ENCODE measurements around the gene GNAI3.

Gene GNAI3

GRCh38 chr1:109625176-109625575, 76.8 kb downstream of the GNAI3 start:
- no peak overlapping the region for H3K27ac ChIP-seq (ENCODE audit: low read depth, low read length)
- H3K36me3 ChIP-seq (ENCODE audit: control insufficient read depth, low read length) = peaks cover 35% of the 10 kb centered on the region
- peak overlapping the region; percentile 77 for H3K4me2 ChIP-seq (ENCODE audit: low read length)
- H3K4me1 ChIP-seq (ENCODE audit: control insufficient read depth, low read length) = peaks cover 42% of the 10 kb centered on the region
- H3K9me2 ChIP-seq (replicated peaks; ENCODE audit: control insufficient read depth, low read length) = no peaks in the 10 kb centered on the region
- no peaks in the 10 kb centered on the region for H3K9me3 ChIP-seq (ENCODE audit: control insufficient read depth, insufficient read depth, low read length)
- no peak overlapping the region for H3K4me3 ChIP-seq (ENCODE audit: low read length)
- H3K79me2 ChIP-seq (ENCODE audit: control insufficient read depth, low read length) = peaks cover 53% of the 10 kb centered on the region
- no peaks in the 10 kb centered on the region for H4K20me1 ChIP-seq (ENCODE audit: control insufficient read depth, insufficient read depth, low read depth, low read length)
- H3K27me3 ChIP-seq (ENCODE audit: control insufficient read depth, low read length) = no peaks in the 10 kb centered on the region
- no peaks in the 10 kb centered on the region for H3F3A ChIP-seq (ENCODE audit: control insufficient read depth, insufficient read depth)
- no peak for TF ChIP-seq EZH2phosphoT487 (IDR thresholded peaks at IDR 0.05; ENCODE audit: borderline replicate concordance, low read length)
- TF ChIP-seq CTCF (IDR thresholded peaks at IDR 0.05; ENCODE audit: low read depth, low read length, poor library complexity, severe bottlenecking) = no peak

- no peak overlapping the region for H3K4me2 ChIP-seq (ENCODE audit: low read length)
- H3F3A ChIP-seq (ENCODE audit: control insufficient read depth, insufficient read depth) = no peaks in the 10 kb centered on the region
- H3K36me3 ChIP-seq (ENCODE audit: control insufficient read depth, low read length) = peaks cover 39% of the 10 kb centered on the region
- no peaks in the 10 kb centered on the region for H3K9me3 ChIP-seq (ENCODE audit: control insufficient read depth, insufficient read depth, low read length)
- no peaks in the 10 kb centered on the region for H4K20me1 ChIP-seq (ENCODE audit: control insufficient read depth, insufficient read depth, low read depth, low read length)
- no peak overlapping the region for H3K27ac ChIP-seq (ENCODE audit: low read depth, low read length)
- no peaks in the 10 kb centered on the region for H3K27me3 ChIP-seq (ENCODE audit: control insufficient read depth, low read length)
- TF ChIP-seq EZH2phosphoT487 (IDR thresholded peaks at IDR 0.05; ENCODE audit: borderline replicate concordance, low read length) = no peak
- no peak for TF ChIP-seq CTCF (IDR thresholded peaks at IDR 0.05; ENCODE audit: low read depth, low read length, poor library complexity, severe bottlenecking)
- H3K4me3 ChIP-seq (ENCODE audit: low read length) = no peak overlapping the region
- no peaks in the 10 kb centered on the region for H3K9me2 ChIP-seq (replicated peaks; ENCODE audit: control insufficient read depth, low read length)
- peaks cover 42% of the 10 kb centered on the region for H3K4me1 ChIP-seq (ENCODE audit: control insufficient read depth, low read length)
- peaks cover 46% of the 10 kb centered on the region for H3K79me2 ChIP-seq (ENCODE audit: control insufficient read depth, low read length)
Measured at GRCh38 chr1:109625601-109626560, 77.5 kb downstream of the GNAI3 start.

- no peak overlapping the region for H3K4me2 ChIP-seq (ENCODE audit: low read length)
- no peaks in the 10 kb centered on the region for H3K9me3 ChIP-seq (ENCODE audit: control insufficient read depth, insufficient read depth, low read length)
- no peak overlapping the region for H3K4me3 ChIP-seq (ENCODE audit: low read length)
- H4K20me1 ChIP-seq (ENCODE audit: control insufficient read depth, insufficient read depth, low read depth, low read length) = no peaks in the 10 kb centered on the region
- no peak overlapping the region for H3K27ac ChIP-seq (ENCODE audit: low read depth, low read length)
- no peaks in the 10 kb centered on the region for H3F3A ChIP-seq (ENCODE audit: control insufficient read depth, insufficient read depth)
- peaks cover 49% of the 10 kb centered on the region for H3K36me3 ChIP-seq (ENCODE audit: control insufficient read depth, low read length)
- no peak for TF ChIP-seq EZH2phosphoT487 (IDR thresholded peaks at IDR 0.05; ENCODE audit: borderline replicate concordance, low read length)
- no peak for TF ChIP-seq CTCF (IDR thresholded peaks at IDR 0.05; ENCODE audit: low read depth, low read length, poor library complexity, severe bottlenecking)
- no peaks in the 10 kb centered on the region for H3K9me2 ChIP-seq (replicated peaks; ENCODE audit: control insufficient read depth, low read length)
- peaks cover 34% of the 10 kb centered on the region for H3K4me1 ChIP-seq (ENCODE audit: control insufficient read depth, low read length)
- peaks cover 37% of the 10 kb centered on the region for H3K79me2 ChIP-seq (ENCODE audit: control insufficient read depth, low read length)
- H3K27me3 ChIP-seq (ENCODE audit: control insufficient read depth, low read length) = no peaks in the 10 kb centered on the region
Measured at GRCh38 chr1:109626682-109627408, 78.4 kb downstream of the GNAI3 start.
